PC-3 (cell line): Measurements from ENCODE around the gene LINS1. TPM values are rescaled to one million over a fixed set of nuclear protein-coding genes. Genes with fewer than 3 reads are reported as not detected.

ENCODE experiments used
- ATAC-seq: fragments of 200-7000 bp; cut with Tn5 transposase; 2 replicates; pipeline ENCODE4 v1.9.1; 2020; ENCODE audit warnings: mild to moderate bottlenecking, moderate library complexity
- BruUV-seq: library from RNA; stranded (reverse); fragments of 400-500 nt; replicated peaks from 2 replicates; lab custom pipeline; 2021; lab: Mats Ljungman, UMichigan
- CTCF ChIA-PET: fragments of 300-600 bp; sonication (Branson Sonifier 250); formaldehyde crosslinking; loops from one replicate; lab custom pipeline; 2022; ENCODE audit warnings: antibody characterized with exemption; lab: Charles Lee
- POLR2A ChIA-PET: fragments of 300-600 bp; sonication (Branson Sonifier 250); formaldehyde crosslinking; loops from one replicate; lab custom pipeline; 2022; ENCODE audit warnings: antibody characterized with exemption; ENCODE audit not compliant: unreplicated experiment; lab: Charles Lee
- DNase-seq: peaks from one replicate; pipeline ENCODE4 v3.0.0-alpha.2; 2015
- H2AFZ ChIP-seq: fragments of 300-600 bp; sonication (generic); 2 replicates; pipeline ENCODE4 v1.6.0; 2016; ENCODE audit warnings: antibody characterized with exemption, low read length
- H3F3A ChIP-seq: fragments of 300-600 bp; sonication (generic); one replicate; pipeline ENCODE4 v1.6.0; 2017; ENCODE audit warnings: antibody characterized with exemption, low read length, control low read depth, mild to moderate bottlenecking; ENCODE audit not compliant: unreplicated experiment
- H3K27ac ChIP-seq: fragments of 300-600 bp; sonication (generic); 2 replicates; pipeline ENCODE4 v1.5.1; 2016; ENCODE audit warnings: mild to moderate bottlenecking, low read length
- H3K27me3 ChIP-seq: fragments of 300-600 bp; sonication (generic); 2 replicates; pipeline ENCODE4 v1.6.1; 2016; ENCODE audit warnings: low read length, mixed read lengths
- H3K36me3 ChIP-seq: fragments of 300-600 bp; sonication (generic); 2 replicates; pipeline ENCODE4 v1.6.1; 2016; ENCODE audit warnings: low read depth, mixed run types, low read length, mixed read lengths
- H3K4me1 ChIP-seq: fragments of 300-600 bp; sonication (generic); 2 replicates; pipeline ENCODE4 v1.5.1; 2016; ENCODE audit warnings: low read length; ENCODE audit not compliant: insufficient read depth
- H3K4me2 ChIP-seq: fragments of 300-600 bp; sonication (generic); 2 replicates; pipeline ENCODE4 v1.6.0; 2016; ENCODE audit warnings: low read length
- H3K4me3 ChIP-seq: fragments of 300-600 bp; sonication (generic); 2 replicates; pipeline ENCODE4 v1.5.1; 2016; ENCODE audit warnings: mild to moderate bottlenecking, low read length, mixed read lengths
- H3K79me2 ChIP-seq: fragments of 300-600 bp; sonication (generic); 2 replicates; pipeline ENCODE4 v1.6.1; 2017; ENCODE audit warnings: low read length, mixed read lengths
- H3K9ac ChIP-seq: fragments of 300-600 bp; sonication (generic); 2 replicates; pipeline ENCODE4 v1.6.0; 2016; ENCODE audit warnings: mild to moderate bottlenecking, low read length
- H3K9me2 ChIP-seq: fragments of 300-600 bp; sonication (generic); replicated peaks from 2 replicates; pipeline ENCODE4 v1.6.1; 2016; ENCODE audit warnings: mixed run types, low read length, mixed read lengths
- H3K9me3 ChIP-seq: fragments of 300-600 bp; sonication (generic); 2 replicates; pipeline ENCODE4 v1.6.1; 2016; ENCODE audit warnings: low read length, mixed read lengths
- H4K20me1 ChIP-seq: fragments of 300-600 bp; sonication (generic); 2 replicates; pipeline ENCODE4 v1.6.1; 2016; ENCODE audit warnings: low read length, mixed read lengths
- EZH2 ChIP-seq: fragments of 300-600 bp; sonication (generic); IDR thresholded peaks from one replicate; pipeline ENCODE4 v1.6.1; 2017; ENCODE audit warnings: antibody characterized with exemption, mild to moderate bottlenecking, low read length; ENCODE audit not compliant: unreplicated experiment
- EZH2phosphoT487 ChIP-seq: fragments of 300-600 bp; sonication (generic); IDR thresholded peaks from 2 replicates; pipeline ENCODE4 v1.6.1; 2018; ENCODE audit warnings: mild to moderate bottlenecking, antibody characterized with exemption, low read length, borderline replicate concordance
- intact Hi-C: fragments of 100-400 bp; cut with micrococcal nuclease; formaldehyde crosslinking; loops from 2 replicates; pipeline ENCODE4 v1.9.0; 2023
- total RNA-seq: library from RNA; depleted of rRNA; stranded (reverse); fragments of >200 nt; gene quantifications from 2 replicates; pipeline ENCODE4 v1.2.3, GENCODE V29; 2014
- TF ChIP-seq, protein P1 (sequence below): fragments of 300-600 bp; sonication (generic); conservative IDR thresholded peaks from 2 replicates; pipeline ENCODE4 v1.5.1; 2017; ENCODE audit warnings: antibody characterized with exemption, low read depth, mild to moderate bottlenecking, low read length

The LINS1 gene
- total RNA-seq, 1 experiment from 2014 or later, result 8.5 TPM

DNA sequence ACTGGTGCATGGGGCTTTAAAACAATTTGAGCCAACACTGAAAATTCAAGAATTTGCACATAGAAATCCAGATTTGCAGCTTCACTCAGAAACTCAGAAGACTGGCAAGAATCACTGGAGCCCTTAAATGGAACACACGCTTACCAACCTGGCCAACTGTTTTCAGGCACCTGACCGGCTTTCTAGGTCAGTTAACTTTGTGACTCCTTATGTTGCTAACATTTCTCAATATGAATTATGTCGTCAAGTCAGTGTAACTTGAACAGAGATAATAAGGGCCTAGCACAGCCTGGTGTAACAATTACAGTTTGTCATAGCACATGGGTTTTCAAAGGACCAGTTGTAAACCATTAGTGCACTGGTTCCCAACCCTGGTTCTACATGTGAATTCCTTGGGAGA lies 80.1 kb downstream of the LINS1 start:
- Histone ChIP-seq H3K9me2 (no peaks in the 10 kb centered on the region), H3F3A (no peaks in the 10 kb centered on the region), H2AFZ (no peak overlapping the region), H3K36me3 (no peaks in the 10 kb centered on the region), H3K4me3 (no peak overlapping the region), H3K4me1 (no peaks in the 10 kb centered on the region), H3K27ac (no peak overlapping the region), H3K9me3 (no peaks in the 10 kb centered on the region), H3K27me3 (peaks cover 73% of the 10 kb centered on the region), H3K9ac (no peak overlapping the region), H4K20me1 (no peaks in the 10 kb centered on the region), H3K4me2 (no peak overlapping the region), H3K79me2 (no peaks in the 10 kb centered on the region)
- no peak for ATAC-seq
- BruUV-seq, result no TSS peak
- intact Hi-C loops, result no loop called here
- POLR2A ChIA-PET, result no interaction called here
- no peak for DNase-seq
- CTCF ChIA-PET, result no interaction called here
- TF ChIP-seq, protein P1, sequence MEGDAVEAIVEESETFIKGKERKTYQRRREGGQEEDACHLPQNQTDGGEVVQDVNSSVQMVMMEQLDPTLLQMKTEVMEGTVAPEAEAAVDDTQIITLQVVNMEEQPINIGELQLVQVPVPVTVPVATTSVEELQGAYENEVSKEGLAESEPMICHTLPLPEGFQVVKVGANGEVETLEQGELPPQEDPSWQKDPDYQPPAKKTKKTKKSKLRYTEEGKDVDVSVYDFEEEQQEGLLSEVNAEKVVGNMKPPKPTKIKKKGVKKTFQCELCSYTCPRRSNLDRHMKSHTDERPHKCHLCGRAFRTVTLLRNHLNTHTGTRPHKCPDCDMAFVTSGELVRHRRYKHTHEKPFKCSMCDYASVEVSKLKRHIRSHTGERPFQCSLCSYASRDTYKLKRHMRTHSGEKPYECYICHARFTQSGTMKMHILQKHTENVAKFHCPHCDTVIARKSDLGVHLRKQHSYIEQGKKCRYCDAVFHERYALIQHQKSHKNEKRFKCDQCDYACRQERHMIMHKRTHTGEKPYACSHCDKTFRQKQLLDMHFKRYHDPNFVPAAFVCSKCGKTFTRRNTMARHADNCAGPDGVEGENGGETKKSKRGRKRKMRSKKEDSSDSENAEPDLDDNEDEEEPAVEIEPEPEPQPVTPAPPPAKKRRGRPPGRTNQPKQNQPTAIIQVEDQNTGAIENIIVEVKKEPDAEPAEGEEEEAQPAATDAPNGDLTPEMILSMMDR, result no peak
- TF ChIP-seq EZH2, result no peak
- no peak for TF ChIP-seq EZH2phosphoT487

DNA sequence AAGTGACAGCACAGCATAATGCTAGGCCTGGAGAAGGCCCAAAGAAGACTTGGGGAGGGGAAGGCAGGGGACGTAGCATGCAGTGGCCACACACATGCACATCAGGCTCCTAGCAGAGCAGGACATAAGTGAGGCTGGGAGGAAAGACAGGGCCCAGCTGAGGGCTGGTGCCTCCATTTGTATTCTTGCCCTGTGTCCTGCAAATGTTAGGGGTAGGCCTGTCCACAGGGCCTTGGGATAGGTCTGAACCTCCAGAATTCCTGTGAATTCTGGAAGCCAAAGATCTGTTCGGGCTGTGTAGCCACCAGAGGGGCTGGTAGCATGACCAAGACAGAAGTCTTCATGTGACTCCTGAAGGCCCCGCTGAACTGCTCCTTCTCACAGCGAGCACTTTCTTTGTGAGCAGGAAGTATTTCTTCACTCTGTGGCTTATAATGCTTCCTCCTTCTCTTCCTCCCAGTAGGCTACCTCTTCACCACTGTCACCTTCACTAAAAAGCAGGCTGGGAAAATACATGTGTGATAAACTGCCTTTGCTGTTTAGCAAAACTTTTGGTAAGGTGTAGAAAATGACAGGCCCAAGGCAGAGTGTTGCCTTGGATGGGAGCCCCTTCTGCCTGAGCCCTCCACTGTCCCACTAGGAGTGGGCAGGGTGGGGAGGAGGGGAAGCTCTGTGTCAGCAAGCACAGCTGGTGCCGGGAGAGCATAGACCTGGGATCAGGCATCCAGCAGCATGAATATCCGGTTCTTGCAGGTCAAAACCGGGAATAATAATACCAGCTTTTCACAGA lies 81.7 kb downstream of the LINS1 start:
- no peak overlapping the region for H2AFZ ChIP-seq
- POLR2A ChIA-PET, result no interaction called here
- H3K79me2 ChIP-seq, result no peaks in the 10 kb centered on the region
- peaks cover 83% of the 10 kb centered on the region for H3K27me3 ChIP-seq
- H3K4me2 ChIP-seq, result no peak overlapping the region
- H3K27ac ChIP-seq, result no peak overlapping the region
- no peaks in the 10 kb centered on the region for H3K4me1 ChIP-seq
- TF ChIP-seq EZH2 (no peak), EZH2phosphoT487 (no peak)
- TF ChIP-seq, protein P1, result no peak
- no peak overlapping the region for H3K9ac ChIP-seq
- H4K20me1 ChIP-seq, result no peaks in the 10 kb centered on the region
- no peaks in the 10 kb centered on the region for H3K9me3 ChIP-seq
- no peaks in the 10 kb centered on the region for H3K36me3 ChIP-seq
- no peak overlapping the region for H3K4me3 ChIP-seq
- BruUV-seq, result no TSS peak
- intact Hi-C loops, result no loop called here
- H3F3A ChIP-seq, result no peaks in the 10 kb centered on the region
- H3K9me2 ChIP-seq, result no peaks in the 10 kb centered on the region
- DNase-seq (no peak), ATAC-seq (no peak)
- CTCF ChIA-PET, result no interaction called here

DNA sequence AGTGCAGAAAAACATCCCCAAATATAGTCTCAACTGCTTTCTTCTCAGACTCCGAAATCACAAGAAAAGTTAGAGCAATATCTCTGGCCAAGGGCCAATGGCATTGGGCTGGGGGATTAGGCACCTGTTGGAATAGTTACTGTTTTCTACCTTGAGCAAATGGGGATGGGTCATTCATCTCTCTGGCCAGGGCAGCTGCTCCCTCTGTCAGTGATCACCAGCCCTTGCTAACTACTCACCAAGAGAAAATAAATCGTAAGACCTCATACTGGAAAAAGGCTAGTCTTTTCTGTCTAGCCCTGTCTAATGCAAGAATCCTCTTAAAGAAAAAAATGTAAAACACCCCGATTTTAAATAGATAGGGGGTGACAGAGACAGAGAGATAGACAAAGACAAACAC lies 84.1 kb downstream of the LINS1 start:
- Histone ChIP-seq H3K9me2 (no peaks in the 10 kb centered on the region), H3K4me2 (no peak overlapping the region), H3K4me3 (no peak overlapping the region), H4K20me1 (no peaks in the 10 kb centered on the region), H3K4me1 (no peaks in the 10 kb centered on the region), H3K79me2 (no peaks in the 10 kb centered on the region), H3K27ac (no peak overlapping the region), H3K9me3 (no peaks in the 10 kb centered on the region), H2AFZ (no peak overlapping the region), H3F3A (no peaks in the 10 kb centered on the region), H3K27me3 (peaks cover 82% of the 10 kb centered on the region), H3K9ac (no peak overlapping the region), H3K36me3 (no peaks in the 10 kb centered on the region)
- intact Hi-C loops, result no loop called here
- ChIA-PET POLR2A (no interaction called here), CTCF (no interaction called here)
- BruUV-seq, result no TSS peak
- ATAC-seq, result no peak
- no peak for DNase-seq
- no peak for TF ChIP-seq EZH2
- no peak for TF ChIP-seq EZH2phosphoT487
- TF ChIP-seq, protein P1, result no peak
